NCI-H2107 (cell line): Measurements from ENCODE around the gene RAVER1.
"Not testable (repeated sequence)": the region's sequence is repeated elsewhere in the genome, so short reads cannot be mapped to it uniquely, and the experiment has no call there.

Experiments used
- DNase-seq: peaks from one replicate; lab custom pipeline; 2025; lab: John Stamatoyannopoulos, UW

RAVER1 gene

GRCh38 chr19:10290357-10290875 lies 42.9 kb downstream of the RAVER1 start:
- no peak for DNase-seq

GRCh38 chr19:10289836-10290356 lies 43.4 kb downstream of the RAVER1 start, which contains the start of gene ICAM5:
Gene ICAM5 (plus strand): TSS chr19:10289952. CDS start chr19:10290044, 92 bp downstream.
- no peak for DNase-seq

- no peak for DNase-seq
Observed at GRCh38 chr19:10289167-10289835, 44.0 kb downstream of the RAVER1 start.

GRCh38 chr19:10288662-10289166 lies 44.6 kb downstream of the RAVER1 start:
- no peak for DNase-seq

- DNase-seq: no peak
Observed at GRCh38 chr19:10286803-10287737, 46.3 kb downstream of the RAVER1 start, which contains the start of gene ICAM4. Gene ICAM4 (plus strand): TSS chr19:10286955. CDS start chr19:10287013, 58 bp downstream.

- DNase-seq: no peak
Observed at GRCh38 chr19:10285393-10285792, 47.9 kb downstream of the RAVER1 start.

GRCh38 chr19:10284960-10285278 lies 48.4 kb downstream of the RAVER1 start:
- DNase-seq: no peak

GRCh38 chr19:10284065-10284959 lies 49.0 kb downstream of the RAVER1 start:
- no peak for DNase-seq

- no peak for DNase-seq
Observed at GRCh38 chr19:10283301-10284064, 49.8 kb downstream of the RAVER1 start.

- not testable (repeated sequence) for DNase-seq
Observed at GRCh38 chr19:10282043-10282442, 51.3 kb downstream of the RAVER1 start.

GRCh38 chr19:10279737-10280442 lies 53.4 kb downstream of the RAVER1 start:
- no peak for DNase-seq

GRCh38 chr19:10278935-10279334 lies 54.4 kb downstream of the RAVER1 start:
- no peak for DNase-seq

- no peak for DNase-seq
Observed at GRCh38 chr19:10277795-10278589, 55.3 kb downstream of the RAVER1 start.

- no peak for DNase-seq
Observed at GRCh38 chr19:10274589-10274988, 58.7 kb downstream of the RAVER1 start.

- DNase-seq: no peak
Observed at GRCh38 chr19:10271543-10272086, 61.7 kb downstream of the RAVER1 start.

- DNase-seq: no peak
Observed at GRCh38 chr19:10270616-10271394, 62.5 kb downstream of the RAVER1 start, which contains the start of gene ICAM1. Gene ICAM1 (plus strand): TSS chr19:10271120. CDS start chr19:10271160, 40 bp downstream.

- DNase-seq: no peak
Observed at GRCh38 chr19:10270180-10270615, 63.1 kb downstream of the RAVER1 start.
